H9 (cell line): ENCODE results near the gene CELA2B. TPM values are rescaled to one million over a fixed set of nuclear protein-coding genes. Genes with fewer than 3 reads are reported as not detected.

Experiments
- DNase-seq: peaks from one replicate; pipeline ENCODE4 v3.0.0-alpha.2; 2017
- H2AFZ ChIP-seq: one replicate; pipeline ENCODE4 v1.6.1; 2013; ENCODE audit warnings: mild to moderate bottlenecking, low read length, control low read depth, moderate library complexity
- H2AK5ac ChIP-seq: 2 replicates; pipeline ENCODE4 v1.6.1; 2013; ENCODE audit warnings: low read length, control low read depth, mixed read lengths; ENCODE audit not compliant: insufficient read length
- H2BK120ac ChIP-seq: one replicate; pipeline ENCODE4 v1.6.1; 2013; ENCODE audit warnings: low read depth, mild to moderate bottlenecking, low read length, control low read depth, inconsistent platforms; ENCODE audit not compliant: poor library complexity, severe bottlenecking
- H2BK12ac ChIP-seq: 2 replicates; pipeline ENCODE4 v1.6.1; 2013; ENCODE audit warnings: low read length, control low read depth, mixed read lengths, low read depth; ENCODE audit not compliant: insufficient read length
- H2BK15ac ChIP-seq: 2 replicates; pipeline ENCODE4 v1.6.1; 2013; ENCODE audit warnings: low read depth, low read length, control low read depth
- H2BK20ac ChIP-seq: one replicate; pipeline ENCODE4 v1.6.1; 2013; ENCODE audit warnings: low read depth, mild to moderate bottlenecking, low read length, control low read depth, inconsistent platforms; ENCODE audit not compliant: poor library complexity, severe bottlenecking
- H2BK5ac ChIP-seq: 2 replicates; pipeline ENCODE4 v1.6.1; 2013; ENCODE audit warnings: low read length, control low read depth, mixed read lengths; ENCODE audit not compliant: insufficient read length
- H3K14ac ChIP-seq: 2 replicates; pipeline ENCODE4 v1.6.1; 2013; ENCODE audit warnings: low read length, control low read depth; ENCODE audit not compliant: insufficient read depth
- H3K18ac ChIP-seq: 2 replicates; pipeline ENCODE4 v1.6.1; 2013; ENCODE audit warnings: low read depth, mild to moderate bottlenecking, mixed read lengths, low read length, control low read depth; ENCODE audit not compliant: insufficient read length
- H3K23ac ChIP-seq: 2 replicates; pipeline ENCODE4 v1.6.1; 2013; ENCODE audit warnings: low read length, control low read depth, mixed read lengths, low read depth; ENCODE audit not compliant: insufficient read length
- H3K23me2 ChIP-seq: 2 replicates; pipeline ENCODE4 v1.6.1; 2013; ENCODE audit warnings: low read depth, mild to moderate bottlenecking, mixed read lengths, low read length, control low read depth; ENCODE audit not compliant: insufficient read length, poor library complexity, severe bottlenecking
- H3K27ac ChIP-seq: 2 replicates; pipeline ENCODE4 v1.5.1; 2013; ENCODE audit warnings: low read length, control low read depth, mixed read lengths, low read depth; ENCODE audit not compliant: insufficient read length
- H3K27me3 ChIP-seq: 2 replicates; pipeline ENCODE4 v1.6.1; 2013; ENCODE audit warnings: low read length, control low read depth, inconsistent platforms; ENCODE audit not compliant: insufficient read depth
- H3K4ac ChIP-seq: 2 replicates; pipeline ENCODE4 v1.6.1; 2013; ENCODE audit warnings: low read depth, mild to moderate bottlenecking, control low read depth, inconsistent platforms, low read length, moderate library complexity
- H3K4me1 ChIP-seq: 2 replicates; pipeline ENCODE4 v1.6.1; 2013; ENCODE audit warnings: low read length, control low read depth, inconsistent platforms; ENCODE audit not compliant: insufficient read depth
- H3K4me2 ChIP-seq: 2 replicates; pipeline ENCODE4 v1.6.1; 2013; ENCODE audit warnings: low read length, control low read depth, mixed read lengths; ENCODE audit not compliant: insufficient read length, insufficient read depth
- H3K56ac ChIP-seq: 2 replicates; pipeline ENCODE4 v1.6.1; 2013; ENCODE audit warnings: low read depth, mild to moderate bottlenecking, mixed read lengths, low read length, control low read depth; ENCODE audit not compliant: insufficient read length
- H3K79me1 ChIP-seq: 2 replicates; pipeline ENCODE4 v1.6.1; 2013; ENCODE audit warnings: low read depth, mild to moderate bottlenecking, moderate library complexity, low read length, control low read depth, inconsistent platforms; ENCODE audit not compliant: insufficient read depth, poor library complexity, severe bottlenecking
- H3K79me2 ChIP-seq: 2 replicates; pipeline ENCODE4 v1.6.1; 2013; ENCODE audit warnings: low read length, control low read depth, inconsistent platforms; ENCODE audit not compliant: insufficient read depth
- H3K9ac ChIP-seq: 2 replicates; pipeline ENCODE4 v1.6.1; 2013; ENCODE audit warnings: low read length, control low read depth, mixed read lengths; ENCODE audit not compliant: insufficient read length; ENCODE audit errors: extremely low read depth
- H3K9me3 ChIP-seq: one replicate; pipeline ENCODE4 v1.6.1; 2013; ENCODE audit warnings: low read depth, low read length, inconsistent platforms; ENCODE audit not compliant: control insufficient read depth
- H3T11ph ChIP-seq: one replicate; pipeline ENCODE4 v1.6.1; 2013; ENCODE audit warnings: mild to moderate bottlenecking, low read length, control low read depth, inconsistent platforms
- H4K20me1 ChIP-seq: one replicate; pipeline ENCODE4 v1.6.1; 2013; ENCODE audit not compliant: control insufficient read depth, insufficient read length, insufficient read depth
- H4K5ac ChIP-seq: 2 replicates; pipeline ENCODE4 v1.6.1; 2013; ENCODE audit warnings: low read depth, mild to moderate bottlenecking, mixed read lengths, low read length, control low read depth; ENCODE audit not compliant: insufficient read length
- H4K8ac ChIP-seq: replicated peaks from 2 replicates; pipeline ENCODE4 v1.6.1; 2013; ENCODE audit warnings: low read length, control low read depth, mixed read lengths, low read depth; ENCODE audit not compliant: insufficient read length
- H4K91ac ChIP-seq: 2 replicates; pipeline ENCODE4 v1.6.1; 2013; ENCODE audit warnings: low read depth, mild to moderate bottlenecking, moderate library complexity, mixed read lengths, low read length, control low read depth; ENCODE audit not compliant: insufficient read length
- H3K27ac Mint-ChIP-seq, 3 experiments: 2 replicates in 2 of 3; 3 replicates in 1 of 3; pipeline ENCODE4 v1.8.0; 2020 to 2021; ENCODE audit warnings: mixed read lengths in 3 of 3, mild to moderate bottlenecking in 1 of 3, moderate library complexity in 1 of 3
- H3K27me3 Mint-ChIP-seq: 2 replicates; pipeline ENCODE4 v1.8.0; 2021; ENCODE audit warnings: low read depth, mild to moderate bottlenecking, moderate library complexity, mixed read lengths
- H3K36me3 Mint-ChIP-seq, 3 experiments: 2 replicates in 2 of 3; 3 replicates in 1 of 3; pipeline ENCODE4 v1.8.0; 2020 to 2021; ENCODE audit warnings: low read depth in 3 of 3, mixed read lengths in 3 of 3; ENCODE audit not compliant: insufficient read depth in 1 of 3
- H3K4me1 Mint-ChIP-seq, 2 experiments: 2 replicates each; pipeline ENCODE4 v1.8.0; 2020; ENCODE audit warnings: mixed read lengths in 2 of 2
- H3K4me3 Mint-ChIP-seq, 2 experiments: 2 replicates in 1 of 2; 3 replicates in 1 of 2; pipeline ENCODE4 v1.8.0; 2020 to 2021; ENCODE audit warnings: mild to moderate bottlenecking in 2 of 2, mixed read lengths in 2 of 2, moderate library complexity in 1 of 2
- H3K9me3 Mint-ChIP-seq, 2 experiments: 2 replicates in 1 of 2; 3 replicates in 1 of 2; pipeline ENCODE4 v1.8.0; 2020; ENCODE audit warnings: mild to moderate bottlenecking in 2 of 2, mixed read lengths in 2 of 2, moderate library complexity in 1 of 2
- CTCF ChIP-seq: fragments of 200-600 bp; sonication (generic); conservative IDR thresholded peaks from 3 replicates; pipeline ENCODE4 v1.8.0; 2021; ENCODE audit warnings: antibody characterized with exemption, mild to moderate bottlenecking
- WGBS: extraction: QIAGEN DNeasy Blood & Tissue Kit; methylation state at CpG from one replicate; pipeline ENCODE4 v1.1.7; 2013; ENCODE audit warnings: missing lambda C conversion rate, low lambda C conversion rate, mixed read lengths; ENCODE audit not compliant: insufficient read length; ENCODE audit errors: extremely low coverage; 5-methylcytosine and 5-hydroxymethylcytosine counted together
- total RNA-seq: library from RNA; stranded (reverse); gene quantifications from 2 replicates; pipeline ENCODE4 v1.2.1, GENCODE V29; 2021

Gene CELA2B
- total RNA-seq, 1 experiment from 2014 or later, result not detected

- Histone ChIP-seq H3T11ph (no peak overlapping the region), H3K79me1 (no peaks in the 10 kb centered on the region), H2BK20ac (no peak overlapping the region), H3K4me1 (no peaks in the 10 kb centered on the region), H2BK120ac (no peak overlapping the region), H3K23ac (no peak overlapping the region), H3K18ac (no peak overlapping the region), H4K8ac (no peak overlapping the region), H2BK5ac (no peak overlapping the region), H3K9me3 (no peaks in the 10 kb centered on the region), H4K20me1 (no peaks in the 10 kb centered on the region), H3K27ac (no peak overlapping the region), H4K91ac (no peak overlapping the region), H2BK12ac (no peak overlapping the region), H3K4me2 (no peak overlapping the region), H3K27me3 (no peaks in the 10 kb centered on the region), H3K79me2 (no peaks in the 10 kb centered on the region), H3K56ac (no peak overlapping the region), H3K9ac (no peak overlapping the region), H3K23me2 (no peaks in the 10 kb centered on the region), H2BK15ac (no peak overlapping the region), H3K4ac (no peak overlapping the region), H2AK5ac (no peak overlapping the region), H3K14ac (no peak overlapping the region), H2AFZ (no peak overlapping the region), H4K5ac (no peak overlapping the region)
- Mint-ChIP-seq H3K36me3 (no peaks in the 10 kb centered on the region), H3K4me1 (peaks cover 0 to 4% of the 10 kb centered on the region in 2 experiments; a peak in 2 of 4 replicates), H3K9me3 (no peaks in the 10 kb centered on the region), H3K27me3 (peaks cover 3% of the 10 kb centered on the region), H3K27ac (peak overlapping the region in 1 of 3 experiments; percentile 34; a peak in 1 of 7 replicates), H3K4me3 (no peak overlapping the region)
- WGBS, result no CpG with 5 or more reads among the region's 11 CpGs
- DNase-seq, result no peak
- no peak for TF ChIP-seq CTCF
These were observed 3.3 kb upstream of the CELA2B start for GRCh38 chr1:15472587-15472986.
